K562 (cell line): ENCODE measurements around the gene GBP6. TPM values are rescaled to one million over a fixed set of nuclear protein-coding genes. Genes with fewer than 3 reads are reported as not detected.

Experiments used
- ATAC-seq: fragments of 200-7000 bp; cut with Tn5 transposase; 3 replicates; pipeline ENCODE4 v1.9.1; 2020; ENCODE audit warnings: moderate library complexity
- BruUV-seq: library from RNA; stranded (reverse); fragments of 400-500 nt; replicated peaks from 2 replicates; lab custom pipeline; 2021; lab: Mats Ljungman, UMichigan
- CTCF ChIA-PET: fragments of 300-600 bp; formaldehyde crosslinking; extraction: SDS; loops from one replicate; lab custom pipeline; 2021; ENCODE audit warnings: low intra/inter-chr PET ratio; lab: Yijun Ruan, JAX
- POLR2A ChIA-PET: fragments of 300-600, 350-650 bp; sonication (Branson Sonifier 250); formaldehyde crosslinking; extraction: SDS; loops from one replicate; lab custom pipeline; 2021; ENCODE audit warnings: antibody characterized with exemption, inconsistent platforms; lab: Yijun Ruan, JAX
- DNase-seq, 4 experiments: peaks; one replicate each; pipeline versions ENCODE4 v3.0.0 to v3.0.0-alpha.2; 2011 to 2018; ENCODE audit warnings: low spot score in 3 of 4, mixed read lengths in 3 of 4; ENCODE audit errors: extremely low read depth in 1 of 4
- FAIRE-seq: peaks from 2 replicates; lab custom pipeline; 2011; peaks lifted over from hg19 to GRCh38; lab: Jason Lieb, UNC
- H2AFZ ChIP-seq: 2 replicates; pipeline ENCODE4 v1.6.0; 2011; ENCODE audit warnings: low read depth, low read length, control low read depth, inconsistent platforms
- H3K27ac ChIP-seq: fragments of 200-600 bp; 3 replicates; pipeline ENCODE4 v1.8.0; 2011; ENCODE audit warnings: low read depth, mild to moderate bottlenecking, control low read depth, inconsistent platforms, low read length, moderate library complexity, mixed read lengths; ENCODE audit errors: extremely low read depth
- H3K27me3 ChIP-seq, 2 experiments: fragments of 300-600 bp in 1 of 2; 2 replicates in 1 of 2; 3 replicates in 1 of 2; pipeline versions ENCODE4 v1.6.0 to v1.8.0; 2011; ENCODE audit warnings: inconsistent platforms in 2 of 2, low read length in 2 of 2, mild to moderate bottlenecking in 1 of 2, mixed read lengths in 1 of 2, moderate library complexity in 1 of 2; ENCODE audit not compliant: control insufficient read depth in 2 of 2, insufficient read depth in 2 of 2
- H3K36me3 ChIP-seq: fragments of 300-600 bp; 3 replicates; pipeline ENCODE4 v1.8.0; 2011; ENCODE audit warnings: mild to moderate bottlenecking, low read length, inconsistent platforms; ENCODE audit not compliant: control insufficient read depth, insufficient read depth
- H3K4me1 ChIP-seq, 2 experiments: fragments of 200-600 bp in 1 of 2; replicated peaks in 1 of 2; 2 replicates in 1 of 2; 3 replicates in 1 of 2; pipeline versions ENCODE4 v1.5.1 to v1.8.0; 2011; ENCODE audit warnings: inconsistent platforms in 2 of 2, low read length in 2 of 2, mild to moderate bottlenecking in 1 of 2, mixed read lengths in 1 of 2, moderate library complexity in 1 of 2; ENCODE audit not compliant: control insufficient read depth in 2 of 2, insufficient read depth in 2 of 2
- H3K4me2 ChIP-seq: 2 replicates; pipeline ENCODE4 v1.6.1; 2011; ENCODE audit warnings: low read length, control low read depth, inconsistent platforms, mixed read lengths; ENCODE audit not compliant: insufficient read depth
- H3K4me3 ChIP-seq: fragments of 200-600 bp; sonication (generic), shearing (Covaris generic); 2 replicates; pipeline ENCODE4 v1.5.1; 2016; ENCODE audit warnings: control low read depth, inconsistent platforms
- H3K79me2 ChIP-seq: fragments of 200-600 bp; 3 replicates; pipeline ENCODE4 v1.8.0; 2011; ENCODE audit warnings: low read length, inconsistent platforms; ENCODE audit not compliant: control insufficient read depth, insufficient read depth
- H3K9ac ChIP-seq, 2 experiments: 2 replicates each; pipeline versions ENCODE4 v1.6.0 to v1.6.1; 2011; ENCODE audit warnings: low read depth in 2 of 2, low read length in 2 of 2, control low read depth in 1 of 2, inconsistent platforms in 1 of 2, mild to moderate bottlenecking in 1 of 2, mixed read lengths in 1 of 2; ENCODE audit not compliant: insufficient read depth in 1 of 2
- H3K9me1 ChIP-seq: one replicate; pipeline ENCODE4 v1.6.0; 2011; ENCODE audit warnings: inconsistent platforms, mild to moderate bottlenecking, low read length, moderate library complexity; ENCODE audit not compliant: control insufficient read depth, insufficient read depth
- H3K9me3 ChIP-seq: replicated peaks from 2 replicates; pipeline ENCODE4 v1.5.1; 2011; ENCODE audit warnings: low read depth, low read length, inconsistent platforms; ENCODE audit not compliant: control insufficient read depth, insufficient read depth
- H4K20me1 ChIP-seq: replicated peaks from 2 replicates; pipeline ENCODE4 v1.6.1; 2011; ENCODE audit warnings: low read length, inconsistent platforms, mixed read lengths; ENCODE audit not compliant: control insufficient read depth, insufficient read depth
- ATF4 ChIP-seq: fragments of 450-650 bp; formaldehyde crosslinking; IDR thresholded peaks from 2 replicates; pipeline ENCODE4 v1.4.0; 2022; ENCODE audit warnings: mild to moderate bottlenecking, moderate library complexity
- EHMT2 ChIP-seq: fragments of 450-650 bp; IDR thresholded peaks from 2 replicates; pipeline ENCODE4 v1.6.1; 2018; ENCODE audit warnings: antibody characterized with exemption
- EWSR1 ChIP-seq: fragments of 450-650 bp; IDR thresholded peaks from 2 replicates; pipeline ENCODE4 v1.6.1; 2018; ENCODE audit warnings: borderline replicate concordance, mild to moderate bottlenecking, low read depth, moderate library complexity; ENCODE audit not compliant: partially characterized antibody
- FOXP4 ChIP-seq: sonication (generic); formaldehyde crosslinking; IDR thresholded peaks from 2 replicates; pipeline ENCODE4 v1.8.0; 2022; ENCODE audit warnings: mild to moderate bottlenecking, missing genetic modification reagents, borderline replicate concordance
- HNRNPLL ChIP-seq: fragments of 200-400 bp; formaldehyde crosslinking; IDR thresholded peaks from 2 replicates; pipeline ENCODE4 v1.6.1; 2017; ENCODE audit warnings: low read length, low read depth, mild to moderate bottlenecking; ENCODE audit not compliant: poor library complexity, severe bottlenecking
- LEF1 ChIP-seq: fragments of 450-650 bp; IDR thresholded peaks from 2 replicates; pipeline ENCODE4 v1.6.1; 2016; ENCODE audit warnings: mild to moderate bottlenecking
- MCM3 ChIP-seq: fragments of 450-650 bp; IDR thresholded peaks from 2 replicates; pipeline ENCODE4 v1.6.1; 2016
- NCOA6 ChIP-seq: fragments of 450-650 bp; IDR thresholded peaks from 2 replicates; pipeline ENCODE4 v1.6.1; 2017; ENCODE audit warnings: mild to moderate bottlenecking
- SRF ChIP-seq, 2 experiments: fragments of 250-450, 450-650 bp in 1 of 2; sonication (Bioruptor Pico) in 1 of 2; sonication (generic) in 1 of 2; formaldehyde crosslinking; IDR thresholded peaks; 2 replicates each; pipeline versions ENCODE4 v1.5.0 to v1.5.1; 2020 to 2022; ENCODE audit warnings: mild to moderate bottlenecking in 1 of 2, missing genetic modification reagents in 1 of 2
- TBL1XR1 ChIP-seq, 2 experiments: IDR thresholded peaks; 2 replicates each; pipeline ENCODE4 v1.6.1; 2012; ENCODE audit warnings: improper control_type of control experiment in 2 of 2, low read length in 2 of 2, mild to moderate bottlenecking in 1 of 2
- ZBTB17 ChIP-seq: fragments of 450-650 bp; formaldehyde crosslinking; IDR thresholded peaks from 2 replicates; pipeline ENCODE4 v1.4.0; 2020; ENCODE audit warnings: mild to moderate bottlenecking
- ZBTB7A ChIP-seq: IDR thresholded peaks from 2 replicates; pipeline ENCODE4 v1.6.1; 2011; ENCODE audit warnings: low read depth, mild to moderate bottlenecking, low read length, moderate library complexity, borderline replicate concordance; ENCODE audit not compliant: control insufficient read depth
- ZNF143 ChIP-seq: sonication (generic); formaldehyde crosslinking; IDR thresholded peaks from 2 replicates; pipeline ENCODE4 v1.9.0; 2022; ENCODE audit warnings: mild to moderate bottlenecking, missing genetic modification reagents
- ZNF668 ChIP-seq: fragments of 250-450 bp; sonication (Bioruptor Pico); IDR thresholded peaks from 2 replicates; pipeline ENCODE4 v1.8.0; 2022; ENCODE audit warnings: mild to moderate bottlenecking, inconsistent platforms
- WGBS: fragments of 100-300 bp; shearing (Covaris generic); methylation state at CpG from one replicate; pipeline ENCODE4 v1.1.6; 2016; ENCODE audit warnings: low coverage, mixed read lengths; ENCODE audit not compliant: insufficient coverage; ENCODE audit errors: missing lambda C conversion rate; 5-methylcytosine and 5-hydroxymethylcytosine counted together
- in situ Hi-C: fragments of 300-500 bp; cut with MboI; formaldehyde crosslinking; loops from 4 replicates; pipeline ENCODE4 v1.15.0; 2018; ENCODE audit warnings: inconsistent platforms, mixed read lengths
- intact Hi-C: fragments of 100-400 bp; cut with micrococcal nuclease; formaldehyde crosslinking; loops from 2 replicates; pipeline ENCODE4 v1.14.2; 2022
- polyA plus RNA-seq, 8 experiments: library from polyadenylated mRNA; depleted of rRNA in 4 of 8; stranded (reverse) in 5 of 8; unstranded in 3 of 8; fragments of >200 nt; fragmentation: Nextera tagmentation in 2 of 8; fragmentation: Illumina TruSeq in 1 of 8; extraction: Ambion mirVana in 2 of 8; extraction: Trizol in 1 of 8; gene quantifications; 2 replicates each; pipeline versions ENCODE4 v1.2.1 to v1.2.3, GENCODE V29; 2011 to 2014; ENCODE audit warnings: inconsistent platforms in 1 of 8, missing spikeins in 1 of 8
- total RNA-seq, 7 experiments: library from RNA; depleted of rRNA in 6 of 7; stranded (reverse); fragments of >200 nt in 6 of 7; fragmentation: Illumina TruSeq in 2 of 7; extraction: Trizol in 2 of 7; gene quantifications; 2 replicates each; pipeline versions ENCODE4 v1.2.1 to v1.2.3, GENCODE V29; 2011 to 2021; ENCODE audit warnings: low replicate concordance in 1 of 7
- TF ChIP-seq, protein P1 (sequence below): sonication (generic); formaldehyde crosslinking; IDR thresholded peaks from 2 replicates; pipeline ENCODE4 v1.8.0; 2022; ENCODE audit warnings: mild to moderate bottlenecking, missing genetic modification reagents
- TF ChIP-seq, protein P2 (sequence below): fragments of 450-650 bp; formaldehyde crosslinking; IDR thresholded peaks from 2 replicates; pipeline ENCODE4 v1.4.0; 2020; ENCODE audit warnings: mild to moderate bottlenecking

Gene GBP6
- total and polyA plus RNA-seq, 9 of the 15 experiments (the other 6 are each of a cell fraction or from before 2014, with no cell fraction given): not detected

DNA sequence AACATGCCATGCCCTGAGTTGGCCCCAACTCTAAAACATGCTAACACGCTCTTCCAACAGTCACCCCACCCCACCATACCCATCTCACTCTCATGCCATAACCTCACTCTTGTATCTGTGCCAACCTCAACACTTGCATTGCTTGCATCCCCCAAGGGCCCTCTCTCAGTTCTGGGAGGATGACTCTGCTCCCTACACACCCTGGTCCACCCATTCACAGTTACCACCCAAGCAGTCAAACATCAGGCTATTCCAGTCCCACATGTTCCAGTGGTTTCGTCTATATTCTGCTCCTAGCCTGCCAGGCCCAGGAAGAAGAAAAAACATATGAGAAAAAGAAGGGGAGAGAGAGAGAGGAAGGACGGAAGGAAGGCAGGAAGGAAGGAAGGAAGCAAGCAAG lies 31.0 kb downstream of the GBP6 start:
- POLR2A ChIA-PET: no interaction called here
- no peak for DNase-seq
- no peaks in the 10 kb centered on the region for H3K4me1 ChIP-seq

More for the DNA sequence above, 31.0 kb downstream of the GBP6 start:
- TF ChIP-seq NCOA6 (no peak), ATF4 (no peak), EWSR1 (no peak), EHMT2 (no peak), SRF (CRISPR knock-in tag; IDR thresholded peaks at IDR 0.05) (no peak), HNRNPLL (no peak), ZNF668 (no peak), TBL1XR1 (IDR thresholded peaks at IDR 0.05; ENCODE audit: low read length in 2 of 2) (no peak), FOXP4 (CRISPR knock-in tag) (no peak), MCM3 (no peak), ZBTB17 (CRISPR knock-in tag) (no peak), ZBTB7A (no peak), LEF1 (no peak), ZNF143 (CRISPR knock-in tag) (no peak)
- TF ChIP-seq, protein P1, sequence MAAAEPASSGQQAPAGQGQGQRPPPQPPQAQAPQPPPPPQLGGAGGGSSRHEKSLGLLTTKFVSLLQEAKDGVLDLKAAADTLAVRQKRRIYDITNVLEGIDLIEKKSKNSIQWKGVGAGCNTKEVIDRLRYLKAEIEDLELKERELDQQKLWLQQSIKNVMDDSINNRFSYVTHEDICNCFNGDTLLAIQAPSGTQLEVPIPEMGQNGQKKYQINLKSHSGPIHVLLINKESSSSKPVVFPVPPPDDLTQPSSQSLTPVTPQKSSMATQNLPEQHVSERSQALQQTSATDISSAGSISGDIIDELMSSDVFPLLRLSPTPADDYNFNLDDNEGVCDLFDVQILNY (CRISPR knock-in tag): no peak
- TF ChIP-seq, protein P2, sequence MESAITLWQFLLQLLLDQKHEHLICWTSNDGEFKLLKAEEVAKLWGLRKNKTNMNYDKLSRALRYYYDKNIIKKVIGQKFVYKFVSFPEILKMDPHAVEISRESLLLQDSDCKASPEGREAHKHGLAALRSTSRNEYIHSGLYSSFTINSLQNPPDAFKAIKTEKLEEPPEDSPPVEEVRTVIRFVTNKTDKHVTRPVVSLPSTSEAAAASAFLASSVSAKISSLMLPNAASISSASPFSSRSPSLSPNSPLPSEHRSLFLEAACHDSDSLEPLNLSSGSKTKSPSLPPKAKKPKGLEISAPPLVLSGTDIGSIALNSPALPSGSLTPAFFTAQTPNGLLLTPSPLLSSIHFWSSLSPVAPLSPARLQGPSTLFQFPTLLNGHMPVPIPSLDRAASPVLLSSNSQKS (CRISPR knock-in tag): no peak
- Histone ChIP-seq H3K4me3 (no peak overlapping the region), H3K79me2 (no peaks in the 10 kb centered on the region), H3K27ac (no peak overlapping the region), H3K9me3 (no peaks in the 10 kb centered on the region), H3K36me3 (no peaks in the 10 kb centered on the region), H4K20me1 (no peaks in the 10 kb centered on the region), H3K9me1 (no peaks in the 10 kb centered on the region), H3K9ac (no peak overlapping the region), H2AFZ (no peak overlapping the region), H3K4me2 (no peak overlapping the region), H3K27me3 (no peaks in the 10 kb centered on the region)
- CTCF ChIA-PET: no interaction called here
- ATAC-seq (no peak), FAIRE-seq (no peak)
- 3% methylated on average over 3 of the region's 3 CpGs for WGBS
- intact Hi-C loops (no loop called here), in situ Hi-C loops (no loop called here)
- BruUV-seq: no TSS peak
